ENCODE data around the gene CRIM1. TPM values are rescaled to one million over a fixed set of nuclear protein-coding genes. Genes with fewer than 3 reads are reported as not detected.
A peak's percentile ranks its signal among the peaks of the same experiment; 100 is the strongest.

Gene CRIM1
- total RNA-seq, 1 donor from 2014 or later = 35.3 TPM

DNA sequence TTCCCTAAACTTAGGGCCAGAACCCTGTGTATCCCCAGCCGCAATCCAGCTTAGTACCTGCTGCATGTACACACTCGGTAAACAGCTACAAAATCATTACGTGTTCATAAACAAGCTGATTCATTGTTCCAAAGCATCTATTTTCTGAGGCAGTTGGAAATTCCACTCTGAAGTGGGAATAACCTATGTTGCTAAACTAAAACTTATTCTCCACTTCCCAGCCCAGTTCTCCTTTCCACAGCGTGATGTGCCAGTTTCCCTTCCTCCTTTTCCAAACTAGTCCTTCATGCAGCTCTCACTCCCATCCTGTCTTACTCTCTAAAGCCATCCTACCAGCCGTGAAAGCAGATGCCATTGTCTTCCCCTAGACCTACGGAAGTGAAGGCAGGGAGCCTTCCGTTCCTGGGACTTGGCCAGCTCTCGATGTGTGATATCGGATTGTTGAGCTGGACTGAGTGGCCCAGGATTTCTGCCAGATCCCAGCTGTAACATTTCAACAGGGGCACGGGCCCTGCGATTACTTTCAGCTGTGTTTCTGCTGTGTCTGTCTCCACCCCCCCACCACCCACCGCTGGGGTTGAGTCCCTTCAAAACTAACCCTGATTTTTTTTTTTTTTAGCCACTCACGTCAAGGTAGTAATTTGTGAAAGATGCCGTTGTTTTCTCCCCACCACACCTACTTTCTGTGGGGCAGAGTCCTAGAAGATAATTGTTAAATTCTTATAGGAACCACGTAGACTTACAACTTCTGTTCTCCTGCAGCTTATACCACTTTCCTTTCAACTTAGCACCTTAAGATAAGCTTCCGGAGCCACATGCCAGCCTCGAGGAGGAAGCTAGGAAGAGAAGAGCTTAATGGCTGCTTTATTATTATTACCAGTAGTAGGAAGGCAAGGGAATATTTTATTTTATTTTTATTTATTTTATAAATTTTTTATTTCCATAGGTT is 100.9 kb downstream of the CRIM1 start:
- Histone ChIP-seq H3K4me3 (ENCODE audit: low read depth, low read length) (no peak overlapping the region), H3K36me3 (ENCODE audit: control insufficient read depth, insufficient read depth, low read length) (no peaks in the 10 kb centered on the region), H3K27me3 (ENCODE audit: control insufficient read depth, insufficient read depth, low read length) (no peaks in the 10 kb centered on the region)
- DNase-seq (ENCODE audit: low read depth) (no peak), FAIRE-seq (no peak)
- TF ChIP-seq, protein P1, sequence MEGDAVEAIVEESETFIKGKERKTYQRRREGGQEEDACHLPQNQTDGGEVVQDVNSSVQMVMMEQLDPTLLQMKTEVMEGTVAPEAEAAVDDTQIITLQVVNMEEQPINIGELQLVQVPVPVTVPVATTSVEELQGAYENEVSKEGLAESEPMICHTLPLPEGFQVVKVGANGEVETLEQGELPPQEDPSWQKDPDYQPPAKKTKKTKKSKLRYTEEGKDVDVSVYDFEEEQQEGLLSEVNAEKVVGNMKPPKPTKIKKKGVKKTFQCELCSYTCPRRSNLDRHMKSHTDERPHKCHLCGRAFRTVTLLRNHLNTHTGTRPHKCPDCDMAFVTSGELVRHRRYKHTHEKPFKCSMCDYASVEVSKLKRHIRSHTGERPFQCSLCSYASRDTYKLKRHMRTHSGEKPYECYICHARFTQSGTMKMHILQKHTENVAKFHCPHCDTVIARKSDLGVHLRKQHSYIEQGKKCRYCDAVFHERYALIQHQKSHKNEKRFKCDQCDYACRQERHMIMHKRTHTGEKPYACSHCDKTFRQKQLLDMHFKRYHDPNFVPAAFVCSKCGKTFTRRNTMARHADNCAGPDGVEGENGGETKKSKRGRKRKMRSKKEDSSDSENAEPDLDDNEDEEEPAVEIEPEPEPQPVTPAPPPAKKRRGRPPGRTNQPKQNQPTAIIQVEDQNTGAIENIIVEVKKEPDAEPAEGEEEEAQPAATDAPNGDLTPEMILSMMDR (IDR thresholded peaks at IDR 0.05; ENCODE audit: insufficient read depth, low read length, severe bottlenecking) = no peak

DNA sequence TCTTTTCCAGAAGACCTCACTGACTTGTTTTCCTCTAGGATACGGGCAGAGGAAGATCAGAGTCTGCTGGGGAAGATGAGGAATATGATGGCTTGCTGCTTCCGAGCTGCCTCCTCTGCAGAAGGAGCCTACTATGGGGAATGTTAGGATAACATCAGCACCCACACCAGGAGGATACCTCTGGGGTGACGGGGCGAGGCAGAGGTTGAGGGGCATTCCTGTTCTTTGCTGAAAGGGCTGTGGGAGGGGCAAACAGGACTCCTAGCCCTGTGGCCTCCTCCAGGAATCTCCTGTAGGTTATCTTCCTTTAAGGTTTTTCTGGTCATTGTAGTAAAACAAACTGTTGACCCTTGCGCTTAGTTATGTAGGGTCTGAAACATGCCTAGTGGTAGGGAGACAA is 102.5 kb downstream of the CRIM1 start:
- DNase-seq (ENCODE audit: low read depth) (no peak), FAIRE-seq (no peak)
- Histone ChIP-seq H3K36me3 (ENCODE audit: control insufficient read depth, insufficient read depth, low read length) (no peaks in the 10 kb centered on the region), H3K4me3 (ENCODE audit: low read depth, low read length) (no peak overlapping the region), H3K27me3 (ENCODE audit: control insufficient read depth, insufficient read depth, low read length) (no peaks in the 10 kb centered on the region)
- TF ChIP-seq, protein P1 (IDR thresholded peaks at IDR 0.05; ENCODE audit: insufficient read depth, low read length, severe bottlenecking) = no peak

DNA sequence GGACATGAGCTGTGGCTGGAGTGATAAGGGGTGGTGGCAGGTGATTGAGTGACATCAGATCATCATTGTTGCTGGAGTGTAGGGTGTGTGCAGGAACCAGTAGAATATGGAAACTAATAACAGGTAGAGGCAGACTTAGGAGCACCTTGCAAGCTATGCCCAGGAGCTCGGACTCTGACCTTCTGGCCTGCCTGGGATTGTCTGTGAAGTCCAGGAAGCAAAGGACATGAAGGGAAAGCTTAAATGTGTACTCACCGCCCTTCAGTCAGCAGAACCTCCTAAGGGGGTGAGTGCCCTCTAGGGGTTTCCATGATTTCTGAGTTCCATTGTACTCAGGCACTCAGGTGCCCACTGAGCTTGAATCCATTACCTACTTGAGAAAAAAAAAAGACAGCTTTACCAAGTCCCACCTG is 104.2 kb downstream of the CRIM1 start:
- FAIRE-seq (no peak), DNase-seq (ENCODE audit: low read depth) (peak; percentile 53)
- Histone ChIP-seq H3K36me3 (ENCODE audit: control insufficient read depth, insufficient read depth, low read length) (peaks cover 5% of the 10 kb centered on the region), H3K27me3 (ENCODE audit: control insufficient read depth, insufficient read depth, low read length) (no peaks in the 10 kb centered on the region), H3K4me3 (ENCODE audit: low read depth, low read length) (no peak overlapping the region)
- TF ChIP-seq, protein P1 (IDR thresholded peaks at IDR 0.05; ENCODE audit: insufficient read depth, low read length, severe bottlenecking) = peak; percentile 45

DNA sequence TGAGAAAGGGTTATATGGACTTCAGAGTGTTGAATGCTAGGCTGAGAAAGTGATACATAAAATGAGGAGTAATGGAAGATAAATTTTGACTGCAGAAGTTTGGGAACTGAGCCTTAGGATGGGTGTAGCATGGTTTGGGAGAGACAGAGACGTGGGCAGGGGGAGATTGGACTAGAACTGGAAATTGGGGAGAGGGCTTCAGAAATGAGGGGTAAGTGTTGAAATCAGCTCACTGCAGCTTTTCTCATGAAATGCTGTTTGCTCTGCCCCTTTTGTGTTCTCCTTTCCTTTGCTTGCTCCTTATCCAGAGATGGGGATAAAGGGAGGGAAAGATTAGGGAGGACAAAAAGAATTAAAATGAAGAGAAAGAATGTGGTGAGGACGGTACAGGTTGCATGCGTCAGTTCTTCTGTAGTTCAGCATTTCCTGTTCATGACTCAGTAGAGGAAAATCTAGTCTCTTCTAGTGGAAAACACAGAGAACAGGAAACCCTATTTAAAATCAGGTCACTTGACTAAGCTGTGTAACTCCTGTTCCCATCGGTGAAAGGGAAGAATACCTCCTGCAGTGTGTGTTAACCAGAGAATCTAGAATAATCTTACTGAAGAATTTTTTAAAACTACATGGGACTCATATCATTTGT is 105.6 kb downstream of the CRIM1 start:
- Histone ChIP-seq H3K27me3 (ENCODE audit: control insufficient read depth, insufficient read depth, low read length) (no peaks in the 10 kb centered on the region), H3K4me3 (ENCODE audit: low read depth, low read length) (no peak overlapping the region), H3K36me3 (ENCODE audit: control insufficient read depth, insufficient read depth, low read length) (peaks cover 5% of the 10 kb centered on the region)
- TF ChIP-seq, protein P1 (IDR thresholded peaks at IDR 0.05; ENCODE audit: insufficient read depth, low read length, severe bottlenecking) = no peak
- peak; percentile 93 for DNase-seq (ENCODE audit: low read depth)
- no peak for FAIRE-seq

DNA sequence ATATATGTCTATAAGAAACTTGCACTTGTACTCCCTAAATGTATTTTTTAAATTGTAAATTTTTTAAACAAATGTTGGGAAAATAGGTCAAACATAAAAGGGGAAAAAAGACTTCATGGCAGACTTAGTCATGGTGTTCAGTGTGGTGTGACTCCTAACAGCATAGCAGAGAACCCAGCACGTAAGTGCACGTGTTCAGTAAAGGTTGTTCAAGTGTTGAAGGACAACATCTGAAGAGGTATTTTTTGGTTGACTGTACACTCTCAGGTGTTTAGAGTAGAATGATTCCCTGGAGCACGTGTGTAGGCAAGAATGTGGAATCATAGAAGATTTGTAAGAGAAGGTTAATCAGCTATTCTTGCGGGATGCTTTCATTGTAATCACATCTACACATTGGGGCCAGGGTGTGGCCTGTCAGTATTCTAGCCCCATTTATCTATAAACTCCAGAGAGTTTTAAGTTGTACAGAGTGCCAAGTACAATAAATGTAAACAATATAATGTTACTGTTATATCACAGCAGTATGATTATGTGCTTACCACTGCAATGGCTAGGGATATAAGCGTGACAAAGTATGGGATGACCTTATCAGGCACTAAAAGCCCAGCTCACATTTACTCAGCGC is 106.8 kb downstream of the CRIM1 start:
- FAIRE-seq (no peak), DNase-seq (ENCODE audit: low read depth) (peak; percentile 47)
- Histone ChIP-seq H3K27me3 (ENCODE audit: control insufficient read depth, insufficient read depth, low read length) (no peaks in the 10 kb centered on the region), H3K36me3 (ENCODE audit: control insufficient read depth, insufficient read depth, low read length) (peaks cover 5% of the 10 kb centered on the region), H3K4me3 (ENCODE audit: low read depth, low read length) (no peak overlapping the region)
- TF ChIP-seq, protein P1 (IDR thresholded peaks at IDR 0.05; ENCODE audit: insufficient read depth, low read length, severe bottlenecking) = no peak

Data from bronchial epithelial cell (primary cell).